ENCODE measurements around the gene MPDU1.
"Not testable (repeated sequence)": the region's sequence is repeated elsewhere in the genome, so short reads cannot be mapped to it uniquely, and the experiment has no call there.

Gene MPDU1

GRCh38 chr17:7582396-7583252 is 1.0 kb upstream of the MPDU1 start:
- DNase-seq: no peak

- no peak for DNase-seq
These were observed 3.2 kb downstream of the MPDU1 start for GRCh38 chr17:7586673-7587419.

GRCh38 chr17:7587420-7588151 is 3.9 kb downstream of the MPDU1 start:
- peak; percentile 68 for DNase-seq

GRCh38 chr17:7588553-7589203 is 5.0 kb downstream of the MPDU1 start:
- no peak for DNase-seq

GRCh38 chr17:7589204-7589868 is 5.7 kb downstream of the MPDU1 start:
- DNase-seq: peak; percentile 64

- DNase-seq: peak; percentile 66
These were observed 6.4 kb downstream of the MPDU1 start, which contains the start of gene SOX15 for GRCh38 chr17:7589891-7590691. SOX15 (minus strand) TSS chr17:7590094; CDS start chr17:7589676, 418 bp downstream.

GRCh38 chr17:7590743-7591142 is 7.1 kb downstream of the MPDU1 start:
- peak; percentile 49 for DNase-seq

- no peak for DNase-seq
These were observed 7.9 kb downstream of the MPDU1 start for GRCh38 chr17:7591596-7591995.

- DNase-seq: no peak
These were observed 8.9 kb downstream of the MPDU1 start for GRCh38 chr17:7592422-7593021.

GRCh38 chr17:7593296-7593695 is 9.6 kb downstream of the MPDU1 start:
- no peak for DNase-seq

GRCh38 chr17:7597561-7597960 is 13.9 kb downstream of the MPDU1 start:
- not testable (repeated sequence) for DNase-seq

GRCh38 chr17:7606280-7606679 is 22.6 kb downstream of the MPDU1 start:
- DNase-seq: no peak

- no peak for DNase-seq
These were observed 27.0 kb downstream of the MPDU1 start for GRCh38 chr17:7610641-7611040.

- DNase-seq: no peak
These were observed 28.1 kb downstream of the MPDU1 start for GRCh38 chr17:7611635-7612293.

GRCh38 chr17:7612294-7612640 is 28.6 kb downstream of the MPDU1 start:
- no peak for DNase-seq

GRCh38 chr17:7613769-7614424 is 30.2 kb downstream of the MPDU1 start:
- no peak for DNase-seq

GRCh38 chr17:7614425-7615264 is 31.0 kb downstream of the MPDU1 start, which contains the start of gene FXR2:
FXR2 (minus strand) TSS chr17:7614897; CDS start chr17:7614532, 365 bp downstream.
- peak; percentile 99 for DNase-seq

GRCh38 chr17:7615265-7615747 is 31.7 kb downstream of the MPDU1 start:
- no peak for DNase-seq

- no peak for DNase-seq
These were observed 35.0 kb downstream of the MPDU1 start for GRCh38 chr17:7618608-7619007.
